Measurements from ENCODE around the gene ATPAF2. TPM values are rescaled to one million over a fixed set of nuclear protein-coding genes. Genes with fewer than 3 reads are reported as not detected.

The ATPAF2 gene
- total and polyA plus RNA-seq, 2 experiments from 2014 or later, result 24.3 to 25.7 TPM

- Mint-ChIP-seq H3K4me3 (no peak overlapping the region), H3K36me3 (ENCODE audit: low read depth) (peaks cover 4% of the 10 kb centered on the region; the same call in 2 of the 3 replicates), H3K27me3 (ENCODE audit: insufficient read depth, low read depth, poor library complexity) (no peaks in the 10 kb centered on the region), H3K9me3 (no peaks in the 10 kb centered on the region), H3K27ac (no peak overlapping the region), H3K4me1 (peaks cover 3% of the 10 kb centered on the region)
- no peak for ATAC-seq
- no peaks in the 10 kb centered on the region for H3K4me1 ChIP-seq (ENCODE audit: insufficient read depth)
- H3K79me2 ChIP-seq (replicated peaks; ENCODE audit: insufficient read depth), result no peaks in the 10 kb centered on the region
- H3K4me2 ChIP-seq, result no peak overlapping the region
- 0 out of 2 replicates have a peak, but pooled peaks cover 2% of the 10 kb centered on the region for H4K20me1 ChIP-seq (replicated peaks; ENCODE audit: insufficient read depth)
- TF ChIP-seq ZNF114 (CRISPR knock-in tag; IDR thresholded peaks at IDR 0.05), result no peak
- no peak for TF ChIP-seq CTCF (conservative IDR thresholded peaks at IDR 0.05; ENCODE audit: low read depth in 2 of 2)
- TF ChIP-seq POLR2AphosphoS5 (IDR thresholded peaks at IDR 0.05; ENCODE audit: low read depth), result no peak
- no peaks in the 10 kb centered on the region for H3K9me2 ChIP-seq (ENCODE audit: insufficient read depth)
- H3K27me3 ChIP-seq (ENCODE audit: insufficient read depth), result no peaks in the 10 kb centered on the region
- DNase-seq (ENCODE audit: low spot score), result no peak
- no peak overlapping the region for H3K27ac ChIP-seq (ENCODE audit: low read depth)
- no peak overlapping the region for H3K4me3 ChIP-seq
- H2AFZ ChIP-seq, result no peak overlapping the region
- no peaks in the 10 kb centered on the region for H3F3A ChIP-seq (replicated peaks; ENCODE audit: low read depth)
- H3K36me3 ChIP-seq (ENCODE audit: insufficient read depth), result peaks cover under 1% of the 10 kb centered on the region; the same call in 1 of the 2 replicates
Observed at GRCh38 chr17:18069101-18069500, 30.1 kb upstream of the ATPAF2 start.

GRCh38 chr17:18066866-18067265, 27.9 kb upstream of the ATPAF2 start:
- H3F3A ChIP-seq (replicated peaks; ENCODE audit: low read depth), result no peaks in the 10 kb centered on the region
- no peak overlapping the region for H2AFZ ChIP-seq
- ATAC-seq (no peak), DNase-seq (ENCODE audit: low spot score) (no peak)
- H3K4me3 Mint-ChIP-seq, result no peak overlapping the region
- peaks cover 9% of the 10 kb centered on the region; the same call in 2 of the 3 replicates for H3K36me3 Mint-ChIP-seq (ENCODE audit: low read depth)
- H3K27me3 ChIP-seq (ENCODE audit: insufficient read depth), result no peaks in the 10 kb centered on the region
- H4K20me1 ChIP-seq (replicated peaks; ENCODE audit: insufficient read depth), result peaks cover 2% of the 10 kb centered on the region; the same call in 1 of the 2 replicates
- peaks cover 3% of the 10 kb centered on the region for H3K4me1 Mint-ChIP-seq
- H3K9me2 ChIP-seq (ENCODE audit: insufficient read depth), result no peaks in the 10 kb centered on the region
- no peak overlapping the region for H3K27ac Mint-ChIP-seq
- no peaks in the 10 kb centered on the region for H3K79me2 ChIP-seq (replicated peaks; ENCODE audit: insufficient read depth)
- H3K4me1 ChIP-seq (ENCODE audit: insufficient read depth), result no peaks in the 10 kb centered on the region
- no peak overlapping the region for H3K4me2 ChIP-seq
- H3K36me3 ChIP-seq (ENCODE audit: insufficient read depth), result peaks cover 5% of the 10 kb centered on the region; the same call in 1 of the 2 replicates
- H3K4me3 ChIP-seq, result no peak overlapping the region
- TF ChIP-seq ETS1 (IDR thresholded peaks at IDR 0.05) (no peak), ZNF114 (CRISPR knock-in tag; IDR thresholded peaks at IDR 0.05) (no peak), POLR2AphosphoS5 (IDR thresholded peaks at IDR 0.05; ENCODE audit: low read depth) (no peak), REST (IDR thresholded peaks at IDR 0.05; ENCODE audit: unreplicated experiment) (no peak)
- no peaks in the 10 kb centered on the region for H3K27me3 Mint-ChIP-seq (ENCODE audit: insufficient read depth, low read depth, poor library complexity)
- no peaks in the 10 kb centered on the region for H3K9me3 Mint-ChIP-seq
- H3K27ac ChIP-seq (ENCODE audit: low read depth), result no peak overlapping the region
